ENCODE results near the gene CYB5RL. TPM values are rescaled to one million over a fixed set of nuclear protein-coding genes. Genes with fewer than 3 reads are reported as not detected.

Gene CYB5RL
- total RNA-seq, 1 donor from 2014 or later = 6.7 TPM

GRCh38 chr1:54227091-54227602, 27.3 kb upstream of the CYB5RL start:
- peaks cover 16% of the 10 kb centered on the region for H3K36me3 Mint-ChIP-seq (ENCODE audit: low read depth, unreplicated experiment)

GRCh38 chr1:54225986-54226559, 26.2 kb upstream of the CYB5RL start:
- no peak for DNase-seq (ENCODE audit: low spot score)
- Mint-ChIP-seq H3K27ac (ENCODE audit: unreplicated experiment) (peak overlapping the region; percentile 48), H3K36me3 (ENCODE audit: low read depth, unreplicated experiment) (peaks cover 16% of the 10 kb centered on the region), H3K27me3 (ENCODE audit: unreplicated experiment) (peaks cover 11% of the 10 kb centered on the region), H3K4me1 (ENCODE audit: unreplicated experiment) (peaks cover 4% of the 10 kb centered on the region), H3K9me3 (ENCODE audit: unreplicated experiment) (no peaks in the 10 kb centered on the region), H3K4me3 (ENCODE audit: unreplicated experiment) (peak overlapping the region; percentile 21)
- TF ChIP-seq, protein P1, sequence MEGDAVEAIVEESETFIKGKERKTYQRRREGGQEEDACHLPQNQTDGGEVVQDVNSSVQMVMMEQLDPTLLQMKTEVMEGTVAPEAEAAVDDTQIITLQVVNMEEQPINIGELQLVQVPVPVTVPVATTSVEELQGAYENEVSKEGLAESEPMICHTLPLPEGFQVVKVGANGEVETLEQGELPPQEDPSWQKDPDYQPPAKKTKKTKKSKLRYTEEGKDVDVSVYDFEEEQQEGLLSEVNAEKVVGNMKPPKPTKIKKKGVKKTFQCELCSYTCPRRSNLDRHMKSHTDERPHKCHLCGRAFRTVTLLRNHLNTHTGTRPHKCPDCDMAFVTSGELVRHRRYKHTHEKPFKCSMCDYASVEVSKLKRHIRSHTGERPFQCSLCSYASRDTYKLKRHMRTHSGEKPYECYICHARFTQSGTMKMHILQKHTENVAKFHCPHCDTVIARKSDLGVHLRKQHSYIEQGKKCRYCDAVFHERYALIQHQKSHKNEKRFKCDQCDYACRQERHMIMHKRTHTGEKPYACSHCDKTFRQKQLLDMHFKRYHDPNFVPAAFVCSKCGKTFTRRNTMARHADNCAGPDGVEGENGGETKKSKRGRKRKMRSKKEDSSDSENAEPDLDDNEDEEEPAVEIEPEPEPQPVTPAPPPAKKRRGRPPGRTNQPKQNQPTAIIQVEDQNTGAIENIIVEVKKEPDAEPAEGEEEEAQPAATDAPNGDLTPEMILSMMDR (IDR thresholded peaks at IDR 0.05; ENCODE audit: unreplicated experiment) = no peak

More at GRCh38 chr1:54227091-54227602, 27.3 kb upstream of the CYB5RL start:
- no peaks in the 10 kb centered on the region for H3K9me3 Mint-ChIP-seq (ENCODE audit: unreplicated experiment)
- H3K4me1 Mint-ChIP-seq (ENCODE audit: unreplicated experiment) = peaks cover 4% of the 10 kb centered on the region
- TF ChIP-seq, protein P1 (IDR thresholded peaks at IDR 0.05; ENCODE audit: unreplicated experiment) = no peak
- DNase-seq (ENCODE audit: low spot score) = no peak
- H3K27me3 Mint-ChIP-seq (ENCODE audit: unreplicated experiment) = peaks cover 8% of the 10 kb centered on the region
- H3K27ac Mint-ChIP-seq (ENCODE audit: unreplicated experiment) = peak overlapping the region; percentile 18
- peak overlapping the region; percentile 25 for H3K4me3 Mint-ChIP-seq (ENCODE audit: unreplicated experiment)

- no peak for DNase-seq (ENCODE audit: low spot score)
- peaks cover 11% of the 10 kb centered on the region for H3K27me3 Mint-ChIP-seq (ENCODE audit: unreplicated experiment)
- TF ChIP-seq, protein P1 (IDR thresholded peaks at IDR 0.05; ENCODE audit: unreplicated experiment) = no peak
- H3K4me1 Mint-ChIP-seq (ENCODE audit: unreplicated experiment) = peaks cover 4% of the 10 kb centered on the region
- peaks cover 16% of the 10 kb centered on the region for H3K36me3 Mint-ChIP-seq (ENCODE audit: low read depth, unreplicated experiment)
- H3K4me3 Mint-ChIP-seq (ENCODE audit: unreplicated experiment) = peak overlapping the region; percentile 21
- no peaks in the 10 kb centered on the region for H3K9me3 Mint-ChIP-seq (ENCODE audit: unreplicated experiment)
- peak overlapping the region; percentile 48 for H3K27ac Mint-ChIP-seq (ENCODE audit: unreplicated experiment)
These were observed 25.5 kb upstream of the CYB5RL start for GRCh38 chr1:54225378-54225777.

- H3K27me3 Mint-ChIP-seq (ENCODE audit: unreplicated experiment) = peaks cover 15% of the 10 kb centered on the region
- H3K9me3 Mint-ChIP-seq (ENCODE audit: unreplicated experiment) = no peaks in the 10 kb centered on the region
- no peak overlapping the region for H3K4me3 Mint-ChIP-seq (ENCODE audit: unreplicated experiment)
- TF ChIP-seq, protein P1 (IDR thresholded peaks at IDR 0.05; ENCODE audit: unreplicated experiment) = no peak
- H3K36me3 Mint-ChIP-seq (ENCODE audit: low read depth, unreplicated experiment) = peaks cover 20% of the 10 kb centered on the region
- no peak for DNase-seq (ENCODE audit: low spot score)
- H3K27ac Mint-ChIP-seq (ENCODE audit: unreplicated experiment) = no peak overlapping the region
- peaks cover 10% of the 10 kb centered on the region for H3K4me1 Mint-ChIP-seq (ENCODE audit: unreplicated experiment)
These were observed 24.4 kb upstream of the CYB5RL start for GRCh38 chr1:54224233-54224632.

DNA sequence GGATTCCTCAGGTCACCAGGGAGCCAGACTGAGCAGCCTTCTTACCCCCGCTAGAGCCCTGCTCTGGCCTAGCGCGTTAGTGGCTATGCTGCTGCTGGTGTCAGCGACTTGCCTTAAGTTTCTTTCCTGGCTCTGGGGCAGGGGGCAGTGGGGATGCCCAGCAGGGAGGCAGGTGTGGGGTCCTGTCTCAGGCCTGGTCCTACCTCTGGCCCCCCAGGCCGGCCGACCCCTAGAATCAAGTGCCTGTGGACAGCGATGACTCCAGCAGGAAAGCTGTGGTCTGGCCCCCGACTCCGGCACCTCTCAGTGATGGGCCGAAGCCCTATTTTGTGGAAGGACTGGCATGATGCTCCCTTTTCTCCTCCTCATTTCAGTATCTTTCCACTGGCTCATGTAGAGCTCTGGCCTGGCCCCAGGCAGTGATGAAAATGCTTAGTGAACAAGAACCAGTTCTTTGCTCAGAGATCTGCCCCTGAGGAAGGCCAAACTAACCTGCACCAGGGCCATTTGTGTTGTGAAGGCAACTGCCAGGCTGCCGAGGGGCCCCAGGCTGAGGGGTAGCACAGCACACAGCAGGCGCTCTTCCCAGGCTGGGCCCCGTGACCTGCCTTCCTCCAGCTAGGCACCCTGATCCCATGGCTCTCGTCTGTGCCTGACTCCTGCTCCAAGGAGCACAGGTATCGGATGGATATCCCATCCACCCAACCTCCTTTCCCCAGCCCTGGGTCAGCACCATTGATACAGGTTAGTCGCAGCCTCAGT, 23.8 kb upstream of the CYB5RL start:
- Mint-ChIP-seq H3K36me3 (ENCODE audit: low read depth, unreplicated experiment) (peaks cover 21% of the 10 kb centered on the region), H3K27ac (ENCODE audit: unreplicated experiment) (no peak overlapping the region), H3K9me3 (ENCODE audit: unreplicated experiment) (no peaks in the 10 kb centered on the region), H3K4me3 (ENCODE audit: unreplicated experiment) (no peak overlapping the region), H3K4me1 (ENCODE audit: unreplicated experiment) (peaks cover 15% of the 10 kb centered on the region), H3K27me3 (ENCODE audit: unreplicated experiment) (peaks cover 15% of the 10 kb centered on the region)
- DNase-seq (ENCODE audit: low spot score) = no peak
- TF ChIP-seq, protein P1 (IDR thresholded peaks at IDR 0.05; ENCODE audit: unreplicated experiment) = no peak

Measured in endothelial cell (in vitro differentiated cells).